ENCODE measurements around the gene PXYLP1.

PXYLP1 gene

DNA sequence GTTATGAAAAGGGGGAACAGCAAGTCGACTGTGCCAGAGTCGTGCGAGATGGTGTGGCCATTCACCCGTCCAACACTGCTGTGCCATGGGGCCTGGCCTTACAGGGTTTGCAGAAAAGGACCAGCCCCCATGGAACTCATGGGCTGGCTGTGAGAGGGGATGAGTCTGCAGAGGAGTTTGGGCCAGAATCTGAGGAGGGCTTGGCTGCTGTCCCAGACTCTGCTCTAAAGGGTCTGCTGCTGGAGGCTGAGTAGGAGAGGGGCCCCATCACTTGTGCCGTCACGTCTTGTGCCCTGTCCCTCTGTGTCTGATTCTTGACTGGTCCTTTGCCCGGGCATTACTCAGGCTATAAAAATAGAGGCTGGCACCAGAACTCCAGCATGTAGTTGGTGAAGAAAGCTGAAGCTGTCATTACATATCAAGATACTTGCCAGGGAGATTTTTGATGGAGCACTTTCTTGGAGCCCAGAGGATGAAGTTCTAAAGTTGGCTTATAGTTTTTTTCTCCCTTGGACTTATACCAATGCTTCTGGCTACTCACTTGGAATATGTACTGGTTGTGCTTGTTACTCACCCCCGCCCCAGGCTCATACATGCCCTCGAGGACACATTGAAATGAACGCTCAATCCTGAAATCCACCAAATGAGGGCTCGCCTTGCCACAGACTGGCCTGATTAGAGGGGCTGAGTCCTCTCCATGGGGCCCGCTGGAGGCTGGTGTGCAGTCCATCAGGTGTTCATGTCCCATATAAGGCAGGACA, 10.2 kb downstream of the PXYLP1 start:
- TF ChIP-seq, protein P1, sequence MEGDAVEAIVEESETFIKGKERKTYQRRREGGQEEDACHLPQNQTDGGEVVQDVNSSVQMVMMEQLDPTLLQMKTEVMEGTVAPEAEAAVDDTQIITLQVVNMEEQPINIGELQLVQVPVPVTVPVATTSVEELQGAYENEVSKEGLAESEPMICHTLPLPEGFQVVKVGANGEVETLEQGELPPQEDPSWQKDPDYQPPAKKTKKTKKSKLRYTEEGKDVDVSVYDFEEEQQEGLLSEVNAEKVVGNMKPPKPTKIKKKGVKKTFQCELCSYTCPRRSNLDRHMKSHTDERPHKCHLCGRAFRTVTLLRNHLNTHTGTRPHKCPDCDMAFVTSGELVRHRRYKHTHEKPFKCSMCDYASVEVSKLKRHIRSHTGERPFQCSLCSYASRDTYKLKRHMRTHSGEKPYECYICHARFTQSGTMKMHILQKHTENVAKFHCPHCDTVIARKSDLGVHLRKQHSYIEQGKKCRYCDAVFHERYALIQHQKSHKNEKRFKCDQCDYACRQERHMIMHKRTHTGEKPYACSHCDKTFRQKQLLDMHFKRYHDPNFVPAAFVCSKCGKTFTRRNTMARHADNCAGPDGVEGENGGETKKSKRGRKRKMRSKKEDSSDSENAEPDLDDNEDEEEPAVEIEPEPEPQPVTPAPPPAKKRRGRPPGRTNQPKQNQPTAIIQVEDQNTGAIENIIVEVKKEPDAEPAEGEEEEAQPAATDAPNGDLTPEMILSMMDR (IDR thresholded peaks at IDR 0.05; ENCODE audit: control insufficient read depth, extremely low read depth, insufficient read depth), result no peak
- H3K4me3 ChIP-seq (ENCODE audit: low read depth, low read length), result no peak overlapping the region
- DNase-seq (ENCODE audit: low read depth), result no peak

DNA sequence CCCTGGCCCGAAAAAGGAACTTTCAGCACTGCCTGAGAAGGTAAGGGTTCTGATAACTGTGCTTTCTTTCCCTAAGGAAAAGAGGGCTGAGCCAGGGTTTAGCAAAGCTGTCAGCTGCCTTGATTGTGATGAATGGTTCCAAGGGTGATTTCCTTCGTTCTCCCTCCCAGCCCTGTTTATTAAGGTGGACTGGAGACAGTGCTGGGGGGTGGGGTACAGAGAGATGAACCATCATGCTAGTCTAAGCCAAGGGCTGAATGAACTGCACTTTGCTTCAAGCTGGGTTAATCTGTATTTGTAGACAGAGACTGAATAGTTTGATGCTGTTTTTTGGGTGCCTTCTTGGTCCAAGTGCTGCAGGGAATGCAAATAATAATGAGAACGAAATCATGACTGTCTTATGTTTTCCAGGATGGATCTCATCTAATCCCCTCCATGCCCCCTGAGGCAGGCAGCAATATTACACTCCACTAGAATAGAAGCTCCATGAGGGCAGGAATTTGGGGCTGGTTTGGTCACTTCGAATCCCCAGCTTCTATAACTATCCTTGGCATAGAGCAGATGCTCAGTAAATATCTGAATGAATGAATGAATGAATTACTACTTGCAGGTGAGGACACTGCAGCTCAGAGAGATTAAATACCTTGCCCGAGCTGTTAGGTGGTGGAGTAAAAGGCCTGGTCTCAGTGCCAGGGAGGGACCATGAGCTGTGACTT, 10.9 kb downstream of the PXYLP1 start:
- H3K4me3 ChIP-seq (ENCODE audit: low read depth, low read length), result no peak overlapping the region
- TF ChIP-seq, protein P1 (IDR thresholded peaks at IDR 0.05; ENCODE audit: control insufficient read depth, extremely low read depth, insufficient read depth), result no peak
- no peak for DNase-seq (ENCODE audit: low read depth)

DNA sequence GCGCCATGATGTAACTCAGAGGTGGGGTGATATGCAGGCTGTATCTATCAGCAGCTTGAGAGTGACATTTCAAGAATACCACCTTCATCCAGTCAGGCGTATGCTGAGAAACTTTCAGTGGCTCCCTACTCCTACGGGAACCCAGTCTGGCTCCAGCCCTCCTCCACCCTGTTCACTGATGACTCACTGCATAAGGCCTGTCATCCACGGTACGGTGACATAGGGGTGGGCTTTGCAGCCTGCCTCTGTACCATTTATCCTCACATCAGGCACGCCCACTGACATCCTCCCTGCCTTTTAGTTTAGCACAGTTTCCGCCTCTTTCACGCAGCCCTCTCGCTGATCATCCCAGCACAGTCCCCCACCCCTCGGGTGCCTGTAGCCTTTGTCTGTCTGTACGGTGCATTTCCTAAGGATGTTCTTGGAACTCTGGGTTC, 11.7 kb downstream of the PXYLP1 start:
- TF ChIP-seq, protein P1 (IDR thresholded peaks at IDR 0.05; ENCODE audit: control insufficient read depth, extremely low read depth, insufficient read depth), result no peak
- no peak overlapping the region for H3K4me3 ChIP-seq (ENCODE audit: low read depth, low read length)
- DNase-seq (ENCODE audit: low read depth), result no peak

DNA sequence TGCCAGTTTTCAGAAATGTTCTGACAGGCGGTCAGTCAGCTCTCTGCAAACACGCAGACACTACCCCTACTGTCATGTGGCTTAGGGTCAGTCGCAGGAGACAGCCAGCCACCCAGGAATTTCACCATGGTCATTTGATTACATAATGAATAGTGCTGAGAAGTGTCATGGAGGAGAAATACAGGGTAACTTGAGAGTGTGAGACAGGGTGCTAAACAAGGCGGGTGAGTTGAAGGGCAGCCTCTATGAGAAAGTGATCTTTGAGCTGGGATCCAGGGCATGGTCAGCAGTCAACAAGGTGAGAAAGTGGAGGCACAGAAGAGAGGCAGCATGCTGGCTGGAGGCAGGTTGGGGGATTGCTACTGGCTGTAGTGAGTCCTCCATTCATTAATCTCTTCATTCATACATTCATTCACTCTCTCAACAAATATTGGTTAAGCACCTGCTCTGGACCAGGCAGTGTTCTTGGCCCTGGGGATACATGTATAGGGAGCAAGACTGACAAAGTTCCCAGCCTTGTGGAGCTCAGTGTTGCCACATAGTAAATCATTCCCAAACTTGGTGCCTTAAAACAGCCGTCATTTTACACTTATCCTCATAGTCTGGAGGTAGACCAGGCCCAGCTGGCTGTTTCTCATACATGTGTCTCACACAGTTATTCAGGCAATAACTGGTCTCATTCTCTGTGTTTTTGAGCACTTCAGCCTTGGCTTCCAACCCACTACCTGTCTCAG, 14.8 kb downstream of the PXYLP1 start:
- no peak for DNase-seq (ENCODE audit: low read depth)
- no peak overlapping the region for H3K4me3 ChIP-seq (ENCODE audit: low read depth, low read length)
- TF ChIP-seq, protein P1 (IDR thresholded peaks at IDR 0.05; ENCODE audit: control insufficient read depth, extremely low read depth, insufficient read depth), result no peak

DNA sequence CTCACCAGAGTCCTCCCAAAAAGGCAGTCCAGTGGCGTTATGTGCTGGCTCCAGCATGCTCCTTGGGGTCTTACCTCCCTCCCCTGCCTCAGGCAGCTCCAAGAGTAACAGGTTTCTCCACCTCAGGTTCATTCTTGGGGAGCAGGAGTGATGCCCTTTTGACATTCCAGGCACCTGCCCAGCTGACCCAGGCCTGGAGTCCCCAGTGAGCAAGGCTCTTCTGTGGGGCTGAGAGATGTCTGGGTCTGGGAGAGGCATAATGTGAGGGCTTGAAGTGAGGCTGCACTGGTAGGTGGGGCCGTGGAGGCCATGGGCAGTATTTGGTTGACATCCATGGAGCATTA, 15.3 kb downstream of the PXYLP1 start:
- no peak for DNase-seq (ENCODE audit: low read depth)
- no peak overlapping the region for H3K4me3 ChIP-seq (ENCODE audit: low read depth, low read length)
- TF ChIP-seq, protein P1 (IDR thresholded peaks at IDR 0.05; ENCODE audit: control insufficient read depth, extremely low read depth, insufficient read depth), result no peak

DNA sequence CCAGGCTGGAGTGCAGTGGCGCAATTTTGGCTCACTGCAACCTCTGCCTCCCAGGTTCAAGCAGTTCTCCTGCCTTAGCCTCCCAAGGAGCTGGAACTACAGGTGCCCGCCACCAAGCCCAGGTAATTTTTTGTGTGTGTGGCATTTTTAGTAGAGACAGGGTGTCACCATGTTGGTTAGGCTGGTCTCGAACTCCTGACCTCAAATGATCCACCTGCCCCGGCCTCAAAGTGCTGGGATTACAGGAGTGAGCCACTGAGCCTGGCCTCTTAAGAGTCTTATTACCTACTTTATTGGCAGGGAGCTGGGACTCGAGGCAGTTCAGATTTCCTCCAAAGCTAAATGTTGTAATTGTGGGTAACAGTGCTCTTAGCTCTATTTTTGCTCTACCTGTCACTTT, 16.4 kb downstream of the PXYLP1 start:
- TF ChIP-seq, protein P1 (IDR thresholded peaks at IDR 0.05; ENCODE audit: control insufficient read depth, extremely low read depth, insufficient read depth), result no peak

More for the DNA sequence above, 16.4 kb downstream of the PXYLP1 start:
- DNase-seq (ENCODE audit: low read depth), result no peak
- H3K4me3 ChIP-seq (ENCODE audit: low read depth, low read length), result no peak overlapping the region
